ENCODE results near the gene PDCD10. TPM values are rescaled to one million over a fixed set of nuclear protein-coding genes. Genes with fewer than 3 reads are reported as not detected.
A peak's percentile ranks its signal among the peaks of the same experiment; 100 is the strongest.

Gene PDCD10
- total RNA-seq, 1 experiment from 2014 or later: 84.6 TPM

DNA sequence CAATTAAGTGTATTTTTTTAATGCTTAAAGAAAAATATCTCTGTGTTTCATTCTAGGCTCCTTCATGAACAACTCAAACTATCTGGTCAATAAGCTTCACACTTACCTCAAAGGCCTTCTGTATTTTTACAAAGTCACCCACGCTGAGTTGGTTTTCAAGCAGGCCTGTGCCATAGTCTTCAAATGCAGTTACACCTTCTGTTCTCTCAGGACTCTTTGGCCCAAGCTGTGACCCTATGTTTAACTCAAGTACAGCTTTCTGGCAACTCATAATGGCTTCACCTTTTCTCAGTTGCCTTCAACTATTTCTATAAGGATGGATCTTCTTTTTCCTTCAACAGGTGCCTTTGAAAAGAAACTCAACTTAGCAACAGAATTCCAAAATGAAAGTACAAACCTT, 81.5 kb downstream of the PDCD10 start:
- Histone ChIP-seq H3K9me2 (ENCODE audit: insufficient read depth) (no peaks in the 10 kb centered on the region), H3F3A (ENCODE audit: insufficient read depth, low read depth) (no peaks in the 10 kb centered on the region), H3K4me1 (replicated peaks; ENCODE audit: insufficient read depth) (no peaks in the 10 kb centered on the region), H3K9me3 (ENCODE audit: insufficient read depth, low read depth) (no peaks in the 10 kb centered on the region), H3K27me3 (ENCODE audit: insufficient read depth, low read depth) (no peaks in the 10 kb centered on the region), H3K4me3 (no peak overlapping the region), H2AFZ (no peak overlapping the region), H4K20me1 (ENCODE audit: insufficient read depth) (no peaks in the 10 kb centered on the region), H3K36me3 (ENCODE audit: low read depth) (no peaks in the 10 kb centered on the region), H3K4me2 (no peak overlapping the region), H3K79me2 (ENCODE audit: low read depth) (no peaks in the 10 kb centered on the region), H3K27ac (no peak overlapping the region)
- BruUV-seq (replicated peaks): no TSS peak
- TF ChIP-seq EZH2 (IDR thresholded peaks at IDR 0.05; ENCODE audit: low read depth): no peak
- CTCF ChIA-PET: no interaction called here
- no peak for DNase-seq
- POLR2A ChIA-PET (ENCODE audit: unreplicated experiment): no interaction called here
- intact Hi-C loops (cut with micrococcal nuclease; ENCODE audit: unreplicated experiment): no loop called here

DNA sequence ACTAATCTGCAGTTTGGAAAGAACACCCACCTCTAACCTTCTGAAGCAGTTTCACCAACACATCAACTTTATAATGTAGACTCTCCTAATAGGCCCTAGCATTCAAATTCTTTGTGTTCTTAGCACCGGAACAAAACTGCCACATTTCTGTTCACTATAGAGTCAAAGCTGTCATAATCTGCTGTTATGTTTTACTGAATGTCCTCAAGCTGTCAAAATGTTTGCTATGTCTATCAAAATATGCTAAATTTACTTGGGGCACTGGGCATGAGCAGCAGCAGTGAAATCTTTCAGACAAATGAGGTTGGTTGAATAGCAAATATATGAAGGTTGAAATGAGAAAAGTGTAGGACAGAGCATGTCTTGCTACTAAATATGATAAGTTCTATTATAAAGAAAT, 82.9 kb downstream of the PDCD10 start:
- no TSS peak for BruUV-seq (replicated peaks)
- ChIA-PET POLR2A (ENCODE audit: unreplicated experiment) (interaction anchor here (0.6 kb wide), 1 partner anchor 989 kb away, joined by 3 read pairs; no protein-coding TSS in a partner anchor), CTCF (no interaction called here)
- Histone ChIP-seq H3K36me3 (ENCODE audit: low read depth) (no peaks in the 10 kb centered on the region), H3K9me3 (ENCODE audit: insufficient read depth, low read depth) (peaks cover 4% of the 10 kb centered on the region; the same call in 1 of the 2 replicates), H3F3A (ENCODE audit: insufficient read depth, low read depth) (no peaks in the 10 kb centered on the region), H3K4me1 (replicated peaks; ENCODE audit: insufficient read depth) (no peaks in the 10 kb centered on the region), H3K27me3 (ENCODE audit: insufficient read depth, low read depth) (no peaks in the 10 kb centered on the region), H3K4me3 (no peak overlapping the region), H2AFZ (no peak overlapping the region), H3K79me2 (ENCODE audit: low read depth) (no peaks in the 10 kb centered on the region), H3K27ac (no peak overlapping the region), H4K20me1 (ENCODE audit: insufficient read depth) (no peaks in the 10 kb centered on the region), H3K9me2 (ENCODE audit: insufficient read depth) (no peaks in the 10 kb centered on the region), H3K4me2 (no peak overlapping the region)
- intact Hi-C loops (cut with micrococcal nuclease; ENCODE audit: unreplicated experiment): no loop called here
- TF ChIP-seq EZH2 (IDR thresholded peaks at IDR 0.05; ENCODE audit: low read depth): no peak
- TF ChIP-seq, protein P1, sequence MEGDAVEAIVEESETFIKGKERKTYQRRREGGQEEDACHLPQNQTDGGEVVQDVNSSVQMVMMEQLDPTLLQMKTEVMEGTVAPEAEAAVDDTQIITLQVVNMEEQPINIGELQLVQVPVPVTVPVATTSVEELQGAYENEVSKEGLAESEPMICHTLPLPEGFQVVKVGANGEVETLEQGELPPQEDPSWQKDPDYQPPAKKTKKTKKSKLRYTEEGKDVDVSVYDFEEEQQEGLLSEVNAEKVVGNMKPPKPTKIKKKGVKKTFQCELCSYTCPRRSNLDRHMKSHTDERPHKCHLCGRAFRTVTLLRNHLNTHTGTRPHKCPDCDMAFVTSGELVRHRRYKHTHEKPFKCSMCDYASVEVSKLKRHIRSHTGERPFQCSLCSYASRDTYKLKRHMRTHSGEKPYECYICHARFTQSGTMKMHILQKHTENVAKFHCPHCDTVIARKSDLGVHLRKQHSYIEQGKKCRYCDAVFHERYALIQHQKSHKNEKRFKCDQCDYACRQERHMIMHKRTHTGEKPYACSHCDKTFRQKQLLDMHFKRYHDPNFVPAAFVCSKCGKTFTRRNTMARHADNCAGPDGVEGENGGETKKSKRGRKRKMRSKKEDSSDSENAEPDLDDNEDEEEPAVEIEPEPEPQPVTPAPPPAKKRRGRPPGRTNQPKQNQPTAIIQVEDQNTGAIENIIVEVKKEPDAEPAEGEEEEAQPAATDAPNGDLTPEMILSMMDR (conservative IDR thresholded peaks at IDR 0.05): no peak
- no peak for DNase-seq

DNA sequence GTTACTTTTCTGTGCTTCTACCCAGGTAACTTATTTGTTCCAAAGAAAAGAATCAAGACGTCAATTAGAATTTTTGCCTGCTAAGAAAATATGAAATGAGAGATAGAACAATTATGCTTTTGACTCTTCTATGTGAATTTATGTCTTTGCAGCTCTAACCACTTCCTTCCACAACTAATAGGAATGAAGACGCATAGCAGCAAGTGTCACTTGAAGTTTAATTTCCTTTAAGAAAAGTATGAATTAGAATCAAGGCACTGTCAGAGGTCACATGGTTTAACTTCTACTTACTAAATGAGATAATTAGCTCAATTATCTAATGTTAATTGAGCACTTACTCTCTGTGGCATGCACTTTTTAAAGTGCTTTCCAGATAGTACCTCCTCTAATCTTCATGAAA, 84.2 kb downstream of the PDCD10 start:
- no peak for TF ChIP-seq EZH2 (IDR thresholded peaks at IDR 0.05; ENCODE audit: low read depth)
- TF ChIP-seq, protein P1 (conservative IDR thresholded peaks at IDR 0.05): no peak
- ChIA-PET POLR2A (ENCODE audit: unreplicated experiment) (interaction anchor here (0.6 kb wide), 1 partner anchor 115 kb away, joined by 4 read pairs; no protein-coding TSS in a partner anchor), CTCF (no interaction called here)
- H3K27ac ChIP-seq: no peak overlapping the region
- peaks cover 4% of the 10 kb centered on the region; the same call in 1 of the 2 replicates for H3K9me3 ChIP-seq (ENCODE audit: insufficient read depth, low read depth)
- H3K4me2 ChIP-seq: no peak overlapping the region
- H3K4me1 ChIP-seq (replicated peaks; ENCODE audit: insufficient read depth): no peaks in the 10 kb centered on the region
- peak in 1 of 2 experiments; percentile 23 for DNase-seq
- H3K36me3 ChIP-seq (ENCODE audit: low read depth): no peaks in the 10 kb centered on the region
- H2AFZ ChIP-seq: no peak overlapping the region
- H3K27me3 ChIP-seq (ENCODE audit: insufficient read depth, low read depth): no peaks in the 10 kb centered on the region
- H3K4me3 ChIP-seq: no peak overlapping the region
- H3K79me2 ChIP-seq (ENCODE audit: low read depth): no peaks in the 10 kb centered on the region
- BruUV-seq (replicated peaks): no TSS peak
- H3K9me2 ChIP-seq (ENCODE audit: insufficient read depth): no peaks in the 10 kb centered on the region
- intact Hi-C loops (cut with micrococcal nuclease; ENCODE audit: unreplicated experiment): no loop called here
- H3F3A ChIP-seq (ENCODE audit: insufficient read depth, low read depth): no peaks in the 10 kb centered on the region
- H4K20me1 ChIP-seq (ENCODE audit: insufficient read depth): no peaks in the 10 kb centered on the region

DNA sequence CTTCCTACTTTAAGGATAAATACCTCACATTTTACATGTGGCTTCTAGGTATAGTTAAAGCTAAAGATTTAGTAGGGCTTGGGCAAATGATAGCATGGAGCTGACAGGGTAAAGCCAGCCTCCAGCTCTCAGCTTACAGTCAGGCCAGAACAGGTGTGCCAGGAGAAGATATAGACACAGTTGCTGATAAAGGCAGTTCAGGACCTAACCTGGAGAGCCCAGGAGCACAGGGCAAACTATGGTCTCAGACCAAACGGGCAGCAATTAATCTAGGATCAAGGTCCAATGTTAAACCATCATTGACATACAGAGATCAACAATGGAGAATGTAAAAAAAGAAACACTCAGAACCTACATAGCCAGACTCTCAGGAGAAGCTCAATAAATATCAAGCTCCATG, 84.9 kb downstream of the PDCD10 start:
- H2AFZ ChIP-seq: no peak overlapping the region
- H3K9me3 ChIP-seq (ENCODE audit: insufficient read depth, low read depth): peaks cover 4% of the 10 kb centered on the region; the same call in 1 of the 2 replicates
- no peaks in the 10 kb centered on the region for H3K27me3 ChIP-seq (ENCODE audit: insufficient read depth, low read depth)
- H3K4me1 ChIP-seq (replicated peaks; ENCODE audit: insufficient read depth): no peaks in the 10 kb centered on the region
- no peaks in the 10 kb centered on the region for H3F3A ChIP-seq (ENCODE audit: insufficient read depth, low read depth)
- no peak for TF ChIP-seq EZH2 (IDR thresholded peaks at IDR 0.05; ENCODE audit: low read depth)
- TF ChIP-seq, protein P1 (conservative IDR thresholded peaks at IDR 0.05): no peak
- no peak overlapping the region for H3K4me3 ChIP-seq
- DNase-seq: peak in 1 of 2 experiments; percentile 1
- no peak overlapping the region for H3K4me2 ChIP-seq
- BruUV-seq (replicated peaks): no TSS peak
- H3K79me2 ChIP-seq (ENCODE audit: low read depth): no peaks in the 10 kb centered on the region
- intact Hi-C loops (cut with micrococcal nuclease; ENCODE audit: unreplicated experiment): no loop called here
- H3K9me2 ChIP-seq (ENCODE audit: insufficient read depth): no peaks in the 10 kb centered on the region
- no peak overlapping the region for H3K27ac ChIP-seq
- H4K20me1 ChIP-seq (ENCODE audit: insufficient read depth): no peaks in the 10 kb centered on the region
- POLR2A ChIA-PET (ENCODE audit: unreplicated experiment): interaction anchor here (0.6 to 0.7 kb wide), 2 partner anchors 114 to 601 kb away, joined by 3 to 4 read pairs; no protein-coding TSS in a partner anchor
- CTCF ChIA-PET: no interaction called here
- H3K36me3 ChIP-seq (ENCODE audit: low read depth): no peaks in the 10 kb centered on the region
